ENCODE data around the gene IRX4. TPM values are rescaled to one million over a fixed set of nuclear protein-coding genes. Genes with fewer than 3 reads are reported as not detected.

The IRX4 gene
- total RNA-seq, 2 experiments from 2014 or later = not detected

DNA sequence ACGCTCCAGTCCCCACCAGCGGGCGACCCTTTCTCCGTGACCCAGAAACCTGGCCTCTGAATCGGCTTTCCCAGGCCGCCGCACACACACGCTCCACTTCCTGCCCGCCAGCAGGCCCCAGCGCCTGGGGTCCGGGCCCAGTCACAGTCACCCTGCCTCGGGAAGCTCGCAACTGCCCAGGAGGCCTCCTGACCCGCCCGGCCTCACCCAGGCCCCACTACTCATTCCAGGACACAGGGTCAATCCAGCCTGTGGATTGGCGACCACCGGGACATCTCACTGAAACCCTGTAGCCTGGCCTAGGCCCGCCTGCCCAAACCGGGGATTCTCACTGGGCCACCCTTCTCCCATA lies 2.7 kb upstream of the IRX4 start:
- H3K9me3 Mint-ChIP-seq = no peaks in the 10 kb centered on the region
- intact Hi-C loops (cut with micrococcal nuclease) = no loop called here
- no peaks in the 10 kb centered on the region for H3K36me3 Mint-ChIP-seq (ENCODE audit: low read depth)
- H3K27ac Mint-ChIP-seq = no peak overlapping the region
- H3K4me1 Mint-ChIP-seq (ENCODE audit: low read depth) = peaks cover 10% of the 10 kb centered on the region
- no peak overlapping the region for H3K4me3 Mint-ChIP-seq
- no peak for DNase-seq
- H3K27me3 Mint-ChIP-seq (ENCODE audit: low read depth) = peaks cover 40% of the 10 kb centered on the region
- CTCF ChIA-PET = no interaction called here

DNA sequence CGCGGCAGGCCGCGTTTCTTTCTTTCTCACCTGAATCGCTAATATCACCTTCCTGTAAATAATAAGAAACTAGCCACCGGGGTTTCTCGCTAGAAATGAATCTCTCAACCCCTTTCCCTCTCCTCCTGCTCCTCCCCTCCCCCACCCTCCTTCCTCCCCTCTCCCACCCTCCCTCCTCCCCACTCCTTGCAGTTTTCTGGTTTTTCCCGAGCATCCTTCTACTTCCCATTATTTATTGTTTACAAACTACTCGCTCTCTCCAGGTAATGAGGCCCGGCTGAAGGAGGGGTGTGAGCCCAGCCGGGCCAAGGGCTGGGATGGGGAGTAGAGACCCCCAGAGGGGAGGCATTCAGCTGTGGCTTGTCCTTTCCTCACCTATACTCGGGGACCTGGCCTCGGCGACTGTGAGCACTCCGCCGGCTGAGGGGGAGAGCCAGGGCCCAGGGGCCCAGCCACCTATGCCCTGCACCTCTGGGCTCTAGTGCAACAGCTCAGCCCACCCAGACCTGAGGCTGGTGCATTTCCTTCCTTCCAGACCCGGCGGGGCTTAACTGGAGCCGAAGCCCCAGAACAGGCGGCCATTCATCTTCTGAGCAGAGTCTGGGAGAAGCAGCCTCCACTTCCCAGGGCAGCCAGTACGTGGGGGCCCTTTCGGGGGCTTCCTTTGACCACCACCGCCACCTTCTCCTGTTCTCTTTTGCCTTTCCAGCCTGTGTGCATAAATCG lies 2.1 kb upstream of the IRX4 start:
- no peak for DNase-seq
- Mint-ChIP-seq H3K4me1 (ENCODE audit: low read depth) (peaks cover 14% of the 10 kb centered on the region), H3K27ac (no peak overlapping the region), H3K36me3 (ENCODE audit: low read depth) (no peaks in the 10 kb centered on the region), H3K4me3 (no peak overlapping the region), H3K27me3 (ENCODE audit: low read depth) (peaks cover 44% of the 10 kb centered on the region), H3K9me3 (no peaks in the 10 kb centered on the region)
- CTCF ChIA-PET = no interaction called here
- intact Hi-C loops (cut with micrococcal nuclease) = loop anchor here (5.0 kb wide), 2 partner anchors 862 to 1712 kb away; partner anchors contain the start of gene IRX1

DNA sequence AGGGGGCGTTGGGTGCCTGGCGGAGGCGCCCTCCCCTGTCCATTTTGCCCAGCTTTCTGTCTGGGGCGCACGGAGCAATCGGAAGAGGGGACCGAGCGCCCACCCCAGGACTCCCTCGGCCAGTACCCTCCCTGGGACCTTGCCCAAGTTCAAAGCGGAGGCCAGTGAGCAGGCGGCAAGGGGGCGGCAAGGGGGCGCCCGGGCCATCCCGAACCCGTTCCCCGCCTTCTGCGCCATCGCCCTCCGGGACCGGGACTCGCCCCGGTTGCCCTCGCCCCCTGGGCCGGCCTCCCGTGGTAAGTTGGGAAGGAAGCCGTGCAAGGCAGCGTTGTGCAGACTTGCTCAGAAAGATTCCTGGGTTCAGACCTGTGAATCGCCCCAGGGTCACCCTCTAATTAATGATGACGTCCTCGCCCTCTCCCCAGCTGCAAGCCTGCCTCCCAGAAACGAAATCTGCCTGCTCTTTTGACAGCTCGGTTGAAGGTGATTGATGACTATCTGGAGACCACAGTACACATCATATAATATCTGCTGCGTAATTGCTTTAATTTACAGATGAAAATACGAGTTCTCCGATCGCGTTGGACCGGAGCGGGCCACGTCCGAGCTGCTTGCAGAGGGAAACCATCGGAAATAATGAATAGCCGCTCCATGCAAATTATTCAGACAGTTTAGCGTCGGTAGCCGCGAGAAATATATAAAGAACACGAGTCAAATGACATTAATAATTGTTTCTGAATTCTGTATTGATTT lies 1.4 kb upstream of the IRX4 start:
- Mint-ChIP-seq H3K4me3 (no peak overlapping the region), H3K27ac (no peak overlapping the region), H3K36me3 (ENCODE audit: low read depth) (no peaks in the 10 kb centered on the region), H3K9me3 (no peaks in the 10 kb centered on the region), H3K4me1 (ENCODE audit: low read depth) (peaks cover 17% of the 10 kb centered on the region), H3K27me3 (ENCODE audit: low read depth) (peaks cover 49% of the 10 kb centered on the region)
- intact Hi-C loops (cut with micrococcal nuclease) = loop anchor here (5.0 kb wide), 2 partner anchors 863 to 1713 kb away; partner anchors contain the start of gene IRX1
- CTCF ChIA-PET = no interaction called here
- no peak for DNase-seq

DNA sequence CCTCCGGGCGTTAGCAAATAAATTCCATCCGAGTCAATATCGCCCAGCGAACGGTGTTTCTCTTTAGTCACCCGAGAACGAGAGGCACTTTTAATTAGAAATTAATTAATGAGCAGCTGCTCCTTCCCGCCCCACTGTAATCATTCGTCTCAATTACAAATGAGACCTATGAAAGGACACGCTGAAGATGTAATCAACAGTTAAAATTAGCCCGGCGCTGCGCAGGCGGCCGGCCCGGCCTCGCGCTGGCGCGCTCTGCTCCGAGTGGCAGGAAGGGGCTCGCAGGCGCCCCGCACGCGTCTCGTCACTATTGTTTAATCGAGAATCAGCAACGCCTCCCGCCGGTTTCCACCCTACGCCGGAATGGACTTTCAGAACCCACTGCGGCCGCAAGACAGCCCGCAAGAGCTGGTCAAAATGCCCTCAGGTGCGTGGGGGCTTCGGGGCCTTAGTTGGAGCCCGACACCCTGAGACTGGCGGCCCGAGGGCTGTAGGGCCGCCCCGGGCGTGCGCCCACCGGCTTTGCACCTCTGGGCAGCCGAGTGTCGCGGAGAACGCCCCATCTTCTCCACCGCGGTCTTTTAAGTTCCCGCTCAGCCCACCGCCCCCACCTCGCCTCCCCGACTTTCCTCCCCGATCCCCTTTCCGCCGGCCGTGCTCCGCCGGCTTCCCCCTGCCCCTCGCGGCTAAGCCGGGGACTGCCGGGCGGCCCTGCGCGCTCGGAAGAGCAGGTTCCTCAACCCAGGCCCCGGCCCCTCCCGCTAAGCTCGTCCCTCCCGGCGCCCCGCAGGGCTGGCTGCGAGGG lies 597 bp upstream of the IRX4 start:
- Mint-ChIP-seq H3K4me1 (ENCODE audit: low read depth) (peaks cover 17% of the 10 kb centered on the region), H3K36me3 (ENCODE audit: low read depth) (no peaks in the 10 kb centered on the region), H3K9me3 (no peaks in the 10 kb centered on the region)

DNA sequence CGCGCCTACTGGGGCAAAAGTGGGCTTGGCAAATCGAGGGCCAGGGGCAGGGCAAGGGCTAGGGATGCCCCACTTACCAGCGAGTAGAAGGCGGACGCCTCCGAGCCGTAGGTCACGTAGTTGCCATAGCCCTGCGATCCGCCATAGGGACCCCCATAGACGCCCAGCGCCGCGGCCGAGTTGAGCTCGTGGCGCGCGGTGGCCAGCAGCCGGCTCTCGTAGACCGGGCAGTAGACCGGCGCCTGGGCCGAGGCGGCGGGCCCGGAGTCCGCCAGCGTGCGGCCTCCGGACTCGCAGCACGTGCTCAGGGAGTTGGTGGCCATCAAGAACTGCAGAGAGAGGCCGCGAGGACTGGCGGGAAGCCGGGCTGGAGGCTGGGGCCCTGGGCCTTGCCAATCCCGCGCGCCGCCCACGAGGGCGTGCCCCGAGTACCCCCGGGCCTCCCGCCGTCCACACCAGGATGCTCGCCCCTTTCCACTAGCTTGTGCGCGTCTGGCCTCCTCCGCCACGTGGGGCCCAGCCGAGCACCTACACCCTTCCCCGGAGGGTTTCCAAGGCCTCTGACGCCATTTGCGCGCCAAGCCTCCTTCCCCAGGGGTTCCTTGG lies 891 bp downstream of the IRX4 start:
- intact Hi-C loops (cut with micrococcal nuclease) = loop anchor here (5.0 kb wide), 2 partner anchors 865 to 1715 kb away; partner anchors contain the start of gene IRX1
- DNase-seq = no peak
- peaks cover 17% of the 10 kb centered on the region for H3K4me1 Mint-ChIP-seq (ENCODE audit: low read depth)
- CTCF ChIA-PET = no interaction called here
- no peak overlapping the region for H3K27ac Mint-ChIP-seq
- H3K27me3 Mint-ChIP-seq (ENCODE audit: low read depth) = peaks cover 50% of the 10 kb centered on the region
- H3K4me3 Mint-ChIP-seq = no peak overlapping the region
- no peaks in the 10 kb centered on the region for H3K36me3 Mint-ChIP-seq (ENCODE audit: low read depth)
- H3K9me3 Mint-ChIP-seq = no peaks in the 10 kb centered on the region

More for the DNA sequence above, 597 bp upstream of the IRX4 start:
- CTCF ChIA-PET = no interaction called here
- intact Hi-C loops (cut with micrococcal nuclease) = loop anchor here (5.0 kb wide), 2 partner anchors 864 to 1714 kb away; partner anchors contain the start of gene IRX1
- H3K4me3 Mint-ChIP-seq = no peak overlapping the region
- no peak overlapping the region for H3K27ac Mint-ChIP-seq
- DNase-seq = no peak
- H3K27me3 Mint-ChIP-seq (ENCODE audit: low read depth) = peaks cover 42% of the 10 kb centered on the region

DNA sequence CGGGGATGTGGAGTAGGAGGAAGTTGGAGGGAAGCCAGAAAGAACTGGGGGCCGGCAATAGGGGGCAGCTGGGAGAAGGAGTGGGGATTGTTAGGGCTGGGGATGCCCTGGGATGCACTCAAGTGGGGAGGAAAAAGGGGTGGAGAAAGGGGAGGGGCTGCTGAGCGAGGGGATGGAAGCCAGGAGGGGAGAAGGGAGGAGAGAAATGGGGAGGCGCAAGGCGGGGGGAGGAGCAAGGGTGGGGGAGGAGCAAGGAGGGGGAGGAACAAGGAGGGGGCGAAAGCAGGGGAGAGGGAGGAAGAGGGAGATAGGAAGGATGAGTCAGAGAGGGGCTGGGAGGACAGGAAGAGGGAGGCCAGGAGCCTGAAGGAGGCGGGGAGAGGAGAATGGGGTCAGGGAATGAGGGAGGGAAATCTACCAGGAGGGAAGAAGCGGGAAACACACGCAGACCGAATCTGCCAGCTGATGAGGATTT lies 1.6 kb downstream of the IRX4 start:
- no peaks in the 10 kb centered on the region for H3K9me3 Mint-ChIP-seq
- intact Hi-C loops (cut with micrococcal nuclease) = loop anchor here (5.0 kb wide), 2 partner anchors 866 to 1716 kb away; partner anchors contain the start of gene IRX1
- no peak for DNase-seq
- peaks cover 50% of the 10 kb centered on the region for H3K27me3 Mint-ChIP-seq (ENCODE audit: low read depth)
- CTCF ChIA-PET = no interaction called here
- peaks cover 17% of the 10 kb centered on the region for H3K4me1 Mint-ChIP-seq (ENCODE audit: low read depth)
- no peaks in the 10 kb centered on the region for H3K36me3 Mint-ChIP-seq (ENCODE audit: low read depth)
- no peak overlapping the region for H3K4me3 Mint-ChIP-seq
- no peak overlapping the region for H3K27ac Mint-ChIP-seq

DNA sequence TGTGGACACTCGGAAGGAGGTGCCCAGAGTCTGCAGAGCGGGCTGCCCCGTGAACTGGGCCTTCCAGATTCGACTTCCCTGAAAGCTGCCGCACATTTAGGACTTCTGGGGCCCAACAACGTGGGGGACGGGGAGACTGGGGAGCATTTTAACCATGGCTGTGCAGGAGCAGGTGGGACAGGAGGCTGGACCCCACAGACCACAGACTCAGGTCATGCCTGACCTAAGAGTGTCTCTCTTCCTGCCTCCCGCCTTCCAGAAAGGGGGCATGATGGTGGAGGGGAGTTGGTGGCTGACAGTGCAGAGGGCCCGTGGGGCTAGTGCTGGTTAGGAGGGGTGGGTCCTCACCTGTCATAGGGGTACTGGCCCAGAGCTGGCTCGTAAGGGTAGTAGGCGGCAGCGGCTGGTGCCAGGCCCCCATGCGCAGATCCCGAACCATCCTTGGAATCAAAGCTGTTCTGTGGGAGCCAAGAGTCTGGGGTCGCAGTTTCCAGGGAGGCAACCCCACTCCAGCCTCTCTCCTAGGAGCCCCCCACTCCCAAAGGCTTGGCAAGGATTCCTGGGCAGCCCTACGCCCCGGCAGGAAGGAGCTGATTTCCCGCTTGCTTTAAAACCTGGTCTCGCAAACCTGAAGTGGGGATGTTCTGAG lies 2.2 kb downstream of the IRX4 start:
- peaks cover 21% of the 10 kb centered on the region for H3K4me1 Mint-ChIP-seq (ENCODE audit: low read depth)
- CTCF ChIA-PET = no interaction called here
- H3K4me3 Mint-ChIP-seq = no peak overlapping the region
- DNase-seq = no peak
- intact Hi-C loops (cut with micrococcal nuclease) = loop anchor here (5.0 kb wide), 2 partner anchors 867 to 1717 kb away; partner anchors contain the start of gene IRX1
- peaks cover 51% of the 10 kb centered on the region for H3K27me3 Mint-ChIP-seq (ENCODE audit: low read depth)
- H3K36me3 Mint-ChIP-seq (ENCODE audit: low read depth) = no peaks in the 10 kb centered on the region
- no peaks in the 10 kb centered on the region for H3K9me3 Mint-ChIP-seq
- no peak overlapping the region for H3K27ac Mint-ChIP-seq

DNA sequence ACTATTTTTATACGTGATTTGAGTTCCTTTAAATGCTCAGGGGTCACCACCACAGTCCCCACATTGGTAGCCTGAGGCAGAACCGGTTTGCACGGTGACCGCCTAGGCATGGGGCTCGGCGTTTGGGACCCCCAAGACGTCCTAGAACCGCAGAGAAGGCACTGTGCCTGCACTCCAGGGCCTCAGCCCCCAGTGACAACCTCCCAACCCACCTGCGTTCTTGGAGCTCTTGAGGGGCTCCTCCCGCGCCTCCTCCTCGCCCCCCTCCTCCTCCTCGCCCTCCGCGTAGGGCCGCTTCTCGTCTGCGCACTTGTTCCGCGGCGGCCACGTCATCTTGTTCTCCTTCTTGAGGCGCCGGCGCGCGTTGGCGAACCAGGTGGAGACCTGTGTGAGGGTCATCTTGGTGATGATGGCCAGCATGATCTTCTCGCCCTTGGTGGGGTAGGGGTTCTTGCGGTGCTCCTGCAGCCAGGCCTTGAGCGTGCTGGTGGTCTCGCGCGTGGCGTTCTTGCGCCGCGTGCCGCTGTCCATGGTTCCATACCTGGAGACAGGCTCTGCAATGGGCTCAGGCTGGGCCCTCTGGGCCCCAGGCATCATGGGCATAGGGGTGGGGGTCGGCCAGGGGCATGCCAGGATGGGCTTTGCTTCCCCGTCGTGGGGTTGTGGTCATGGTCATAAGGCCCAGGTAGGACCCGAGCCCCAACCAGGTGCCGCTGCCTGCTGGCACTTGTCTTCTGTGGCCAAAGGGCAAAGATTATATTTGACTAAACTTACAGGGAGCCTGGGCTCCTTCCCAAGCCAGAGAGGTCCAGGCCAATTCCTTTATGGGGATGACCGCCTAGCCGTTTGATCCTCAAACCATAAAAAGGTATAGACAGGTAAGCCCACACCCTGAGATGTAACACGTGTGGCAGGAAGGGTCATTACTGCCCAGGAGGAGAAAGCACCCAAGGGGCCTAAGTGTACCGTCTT lies 3.1 kb downstream of the IRX4 start:
- H3K27ac Mint-ChIP-seq = no peak overlapping the region
- no peaks in the 10 kb centered on the region for H3K36me3 Mint-ChIP-seq (ENCODE audit: low read depth)
- peaks cover 50% of the 10 kb centered on the region for H3K27me3 Mint-ChIP-seq (ENCODE audit: low read depth)
- H3K4me3 Mint-ChIP-seq = no peak overlapping the region
- intact Hi-C loops (cut with micrococcal nuclease) = loop anchor here (5.0 kb wide), 2 partner anchors 868 to 1718 kb away; partner anchors contain the start of gene IRX1
- no peak for DNase-seq
- peaks cover 24% of the 10 kb centered on the region for H3K4me1 Mint-ChIP-seq (ENCODE audit: low read depth)
- CTCF ChIA-PET = no interaction called here
- H3K9me3 Mint-ChIP-seq = no peaks in the 10 kb centered on the region

DNA sequence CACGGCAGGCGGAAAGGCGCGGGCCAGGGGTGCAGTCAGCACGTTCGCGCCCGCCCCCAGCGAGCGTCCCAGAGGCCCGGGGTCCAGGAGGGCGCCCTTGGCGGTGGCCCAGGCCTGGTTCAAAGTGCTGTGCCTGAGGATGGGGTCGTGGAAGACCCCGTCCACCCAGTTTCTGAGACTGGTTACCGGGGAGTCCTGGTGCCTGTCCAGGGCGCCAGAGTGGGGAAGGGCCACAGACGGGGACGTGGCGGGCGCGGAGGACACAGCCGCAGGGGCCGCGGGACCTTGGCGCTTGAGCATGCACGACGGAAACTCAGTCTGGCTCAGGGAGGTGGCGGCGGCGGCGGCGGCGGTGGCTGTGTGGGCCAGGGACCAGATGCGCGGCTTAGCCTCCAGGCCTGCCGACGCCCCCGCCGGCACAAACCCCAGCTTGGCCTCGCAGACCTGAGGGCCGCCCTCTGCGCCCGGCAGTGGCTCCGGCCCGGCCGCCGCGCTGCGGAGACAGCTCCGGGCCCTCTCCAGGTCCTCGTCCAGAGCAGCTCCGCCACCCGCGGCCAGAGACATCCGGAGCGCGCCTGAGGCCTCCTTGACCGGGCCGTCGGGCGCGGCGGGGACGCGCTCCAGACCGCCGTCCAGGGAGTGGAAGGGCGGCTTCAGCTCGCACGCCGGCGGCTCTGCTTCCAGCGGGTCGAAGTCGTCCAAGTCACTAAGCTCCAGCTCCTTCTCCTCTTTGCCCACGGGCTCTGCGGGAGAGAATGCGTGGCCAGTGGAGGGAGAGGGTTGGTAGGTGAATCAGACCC lies 4.5 kb downstream of the IRX4 start:
- Mint-ChIP-seq H3K9me3 (no peaks in the 10 kb centered on the region), H3K27me3 (ENCODE audit: low read depth) (peaks cover 52% of the 10 kb centered on the region), H3K27ac (no peak overlapping the region), H3K4me1 (ENCODE audit: low read depth) (peaks cover 20% of the 10 kb centered on the region), H3K4me3 (no peak overlapping the region), H3K36me3 (ENCODE audit: low read depth) (no peaks in the 10 kb centered on the region)
- CTCF ChIA-PET = no interaction called here
- no peak for DNase-seq
- intact Hi-C loops (cut with micrococcal nuclease) = no loop called here

Data from activated naive CD4-positive, alpha-beta T cell treated with anti-CD3 and anti-CD28 coated beads for 36 hours (primary cell).